ENCODE measurements around the gene ABCB8. TPM values are rescaled to one million over a fixed set of nuclear protein-coding genes. Genes with fewer than 3 reads are reported as not detected.
A peak's percentile ranks its signal among the peaks of the same experiment; 100 is the strongest.

Gene ABCB8
- total and polyA plus RNA-seq, 9 of the 15 experiments (the other 6 are each of a cell fraction or from before 2014, with no cell fraction given): 7.6 to 106 (median 36.3) TPM

- TF ChIP-seq REST (IDR thresholded peaks at IDR 0.05; ENCODE audit: borderline replicate concordance): no peak
- peak; percentile 4; the same call in 1 of the 2 replicates for TF ChIP-seq REST (CRISPR knock-in tag; IDR thresholded peaks at IDR 0.05; ENCODE audit: low read depth)
- no peak for TF ChIP-seq MITF (IDR thresholded peaks at IDR 0.05)
- 0 out of 2 replicates have a peak, but pooled peaks have one; percentile 75 for TF ChIP-seq TRIM25 (IDR thresholded peaks at IDR 0.05; ENCODE audit: borderline replicate concordance)
- TF ChIP-seq ZBTB7A (IDR thresholded peaks at IDR 0.05; ENCODE audit: borderline replicate concordance, control insufficient read depth, low read depth, low read length): no peak; the same call in 1 of the 2 replicates
- peak; percentile 65 for TF ChIP-seq ZBTB40 (IDR thresholded peaks at IDR 0.05)
- no peak for TF ChIP-seq ZBTB40 (CRISPR knock-in tag; IDR thresholded peaks at IDR 0.05)
Observed at GRCh38 chr7:151086802-151087244, 58.6 kb downstream of the ABCB8 start (continued).

Data from K562 (cell line).